Measurements from ENCODE around the gene PIKFYVE. TPM values are rescaled to one million over a fixed set of nuclear protein-coding genes. Genes with fewer than 3 reads are reported as not detected.

The PIKFYVE gene
- total and polyA plus RNA-seq, 4 experiments from 2014 or later: 3.3 to 45.8 (median 26.4) TPM

- no peaks in the 10 kb centered on the region for H3K4me1 ChIP-seq (ENCODE audit: insufficient read depth, low read length)
- Mint-ChIP-seq H3K9me3 (no peaks in the 10 kb centered on the region), H3K4me1 (peaks cover 4 to 7% (median 5%) of the 10 kb centered on the region in 4 donors), H3K27ac (peak overlapping the region in 1 of 7 donors; percentile 47), H3K27me3 (no peaks in the 10 kb centered on the region), H3K4me3 (no peak overlapping the region), H3K36me3 (peaks cover 27 to 35% of the 10 kb centered on the region in 2 donors)
- intact Hi-C loops (cut with micrococcal nuclease): no loop called here
- ChIA-PET CTCF (ENCODE audit: partially characterized antibody) (interaction anchor here (1.6 kb wide), 1 partner anchor 183 kb away, joined by 3 read pairs; no protein-coding TSS in a partner anchor), POLR2A (ENCODE audit: partially characterized antibody) (no interaction called here)
- no peak overlapping the region for H3K27ac ChIP-seq (ENCODE audit: low read depth, low read length)
- no peak overlapping the region for H3K4me3 ChIP-seq (ENCODE audit: low read length in 2 of 2)
- H3K27me3 ChIP-seq (ENCODE audit: insufficient read depth, low read length): no peaks in the 10 kb centered on the region
- H3K36me3 ChIP-seq (ENCODE audit: insufficient read depth, low read length): peaks cover 14% of the 10 kb centered on the region
- H3K9me3 ChIP-seq (ENCODE audit: control insufficient read depth in 1 of 2, low read length in 2 of 2): no peaks in the 10 kb centered on the region
- no peak for DNase-seq
Measured at GRCh38 chr2:208358758-208359631, 92.9 kb downstream of the PIKFYVE start.

- ChIA-PET CTCF (ENCODE audit: partially characterized antibody) (no interaction called here), POLR2A (ENCODE audit: partially characterized antibody) (no interaction called here)
- Mint-ChIP-seq H3K36me3 (peaks cover 21 to 29% of the 10 kb centered on the region in 2 donors), H3K27me3 (no peaks in the 10 kb centered on the region), H3K9me3 (peaks cover 0 to 4% (median 0%) of the 10 kb centered on the region in 8 donors), H3K27ac (peak overlapping the region in 1 of 7 donors; percentile 60), H3K4me1 (peaks cover 5 to 10% (median 7%) of the 10 kb centered on the region in 4 donors), H3K4me3 (peak overlapping the region in 1 of 8 donors; percentile 63)
- Histone ChIP-seq H3K9me3 (ENCODE audit: control insufficient read depth in 1 of 2, low read length in 2 of 2) (no peaks in the 10 kb centered on the region), H3K27ac (ENCODE audit: low read depth, low read length) (no peak overlapping the region), H3K4me3 (ENCODE audit: low read length in 2 of 2) (no peak overlapping the region), H3K36me3 (ENCODE audit: insufficient read depth, low read length) (peaks cover 13% of the 10 kb centered on the region), H3K27me3 (ENCODE audit: insufficient read depth, low read length) (no peaks in the 10 kb centered on the region), H3K4me1 (ENCODE audit: insufficient read depth, low read length) (no peaks in the 10 kb centered on the region)
- intact Hi-C loops (cut with micrococcal nuclease): no loop called here
- DNase-seq: peak in 1 of 5 donors; percentile 8
Measured at GRCh38 chr2:208359632-208359986, 93.6 kb downstream of the PIKFYVE start.

DNA sequence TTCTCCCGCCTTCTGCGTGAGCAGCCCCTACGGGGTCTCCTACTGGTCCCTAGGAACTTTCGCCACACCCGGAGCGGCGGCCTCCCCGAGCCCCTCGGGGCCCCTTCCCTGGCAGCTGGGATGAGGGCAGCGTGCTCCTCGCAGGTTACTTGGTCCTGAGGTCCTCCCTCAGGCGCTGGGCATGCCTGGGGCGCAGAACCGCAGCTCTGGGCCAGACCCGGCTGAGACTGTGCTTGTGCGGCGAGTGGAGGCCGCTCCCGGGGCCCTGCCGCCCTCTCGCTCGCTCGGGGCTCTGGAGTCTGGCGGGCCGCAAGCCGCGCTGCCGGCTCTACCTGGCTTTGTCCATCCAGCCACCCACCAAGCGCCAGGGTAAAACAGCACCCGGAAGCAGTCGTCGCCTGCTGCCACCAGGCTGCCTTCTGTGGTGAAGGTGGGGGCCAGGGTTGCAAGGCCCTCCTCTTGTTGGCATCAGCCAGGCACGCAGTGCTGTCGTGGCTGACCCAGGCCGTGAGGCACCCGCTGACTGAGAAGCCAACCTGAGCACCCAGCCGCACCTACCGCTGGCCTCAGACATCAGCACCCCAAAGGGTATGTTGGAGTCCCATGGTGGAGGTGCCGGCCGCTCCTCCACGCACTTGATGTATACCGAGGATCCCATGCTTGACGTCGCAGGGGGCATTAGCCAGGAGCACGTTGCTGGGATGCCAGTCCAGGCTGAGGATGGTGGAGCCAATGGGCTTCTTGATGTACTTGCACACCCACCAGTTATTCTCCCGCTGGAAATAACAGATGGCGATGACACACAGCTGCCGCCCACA, 94.4 kb downstream of the PIKFYVE start:
- no peaks in the 10 kb centered on the region for H3K4me1 ChIP-seq (ENCODE audit: insufficient read depth, low read length)
- peaks cover 5 to 10% (median 7%) of the 10 kb centered on the region in 4 donors for H3K4me1 Mint-ChIP-seq
- H3K36me3 ChIP-seq (ENCODE audit: insufficient read depth, low read length): peaks cover 4% of the 10 kb centered on the region
- ChIA-PET POLR2A (ENCODE audit: partially characterized antibody) (no interaction called here), CTCF (ENCODE audit: partially characterized antibody) (interaction anchor here (1.4 kb wide), 1 partner anchor 14 kb away, joined by 3 read pairs; no protein-coding TSS in a partner anchor)
- H3K27ac Mint-ChIP-seq: no peak overlapping the region
- H3K27ac ChIP-seq (ENCODE audit: low read depth, low read length): no peak overlapping the region
- intact Hi-C loops (cut with micrococcal nuclease): no loop called here
- H3K4me3 ChIP-seq (ENCODE audit: low read length in 2 of 2): no peak overlapping the region
- H3K27me3 ChIP-seq (ENCODE audit: insufficient read depth, low read length): no peaks in the 10 kb centered on the region
- H3K27me3 Mint-ChIP-seq: no peaks in the 10 kb centered on the region
- H3K36me3 Mint-ChIP-seq: peaks cover 20 to 21% of the 10 kb centered on the region in 2 donors
- peaks cover 0 to 11% (median 6%) of the 10 kb centered on the region in 8 donors for H3K9me3 Mint-ChIP-seq
- no peaks in the 10 kb centered on the region for H3K9me3 ChIP-seq (ENCODE audit: control insufficient read depth in 1 of 2, low read length in 2 of 2)
- DNase-seq: no peak
- H3K4me3 Mint-ChIP-seq: no peak overlapping the region

DNA sequence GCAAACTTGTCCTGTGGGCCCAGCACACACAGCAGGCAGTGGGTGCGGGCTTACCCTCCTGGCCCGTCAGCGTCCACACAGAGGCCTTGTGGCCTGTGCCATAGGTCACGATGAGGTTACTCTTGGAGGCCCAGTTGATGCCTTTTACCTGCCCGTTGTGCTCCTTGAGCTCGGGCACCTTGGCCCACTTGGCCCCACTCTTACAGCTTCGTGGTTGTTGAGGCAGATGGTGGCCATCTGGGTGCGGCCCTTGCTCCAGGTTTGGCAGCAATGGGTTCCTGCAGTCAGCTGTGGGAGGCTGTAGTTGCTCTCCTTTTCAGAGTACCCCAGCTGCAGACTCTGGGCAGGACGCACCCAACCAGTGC, 95.0 kb downstream of the PIKFYVE start:
- Mint-ChIP-seq H3K36me3 (peaks cover 17 to 21% of the 10 kb centered on the region in 2 donors), H3K4me3 (no peak overlapping the region), H3K27me3 (no peaks in the 10 kb centered on the region), H3K4me1 (peaks cover 5 to 10% (median 7%) of the 10 kb centered on the region in 4 donors), H3K9me3 (peaks cover 0 to 12% (median 6%) of the 10 kb centered on the region in 8 donors), H3K27ac (no peak overlapping the region)
- H3K27me3 ChIP-seq (ENCODE audit: insufficient read depth, low read length): no peaks in the 10 kb centered on the region
- no peak overlapping the region for H3K4me3 ChIP-seq (ENCODE audit: low read length in 2 of 2)
- no peak for DNase-seq
- H3K27ac ChIP-seq (ENCODE audit: low read depth, low read length): no peak overlapping the region
- H3K9me3 ChIP-seq (ENCODE audit: control insufficient read depth in 1 of 2, low read length in 2 of 2): no peaks in the 10 kb centered on the region
- H3K4me1 ChIP-seq (ENCODE audit: insufficient read depth, low read length): no peaks in the 10 kb centered on the region
- ChIA-PET POLR2A (ENCODE audit: partially characterized antibody) (no interaction called here), CTCF (ENCODE audit: partially characterized antibody) (interaction anchor here (1.4 kb wide), 1 partner anchor 14 kb away, joined by 3 read pairs; no protein-coding TSS in a partner anchor)
- intact Hi-C loops (cut with micrococcal nuclease): no loop called here
- H3K36me3 ChIP-seq (ENCODE audit: insufficient read depth, low read length): no peaks in the 10 kb centered on the region

GRCh38 chr2:208363485-208363884, 97.4 kb downstream of the PIKFYVE start:
- H3K4me1 ChIP-seq (ENCODE audit: insufficient read depth, low read length): no peaks in the 10 kb centered on the region
- no peak overlapping the region for H3K4me3 ChIP-seq (ENCODE audit: low read length in 2 of 2)
- no peaks in the 10 kb centered on the region for H3K9me3 ChIP-seq (ENCODE audit: control insufficient read depth in 1 of 2, low read length in 2 of 2)
- DNase-seq: no peak
- no peak overlapping the region for H3K4me3 Mint-ChIP-seq
- peaks cover 3 to 16% of the 10 kb centered on the region in 2 donors for H3K36me3 Mint-ChIP-seq
- H3K9me3 Mint-ChIP-seq: peaks cover 0 to 19% (median 11%) of the 10 kb centered on the region in 8 donors
- intact Hi-C loops (cut with micrococcal nuclease): no loop called here
- H3K36me3 ChIP-seq (ENCODE audit: insufficient read depth, low read length): no peaks in the 10 kb centered on the region
- H3K27me3 Mint-ChIP-seq: peaks cover 0 to 4% of the 10 kb centered on the region in 2 donors
- peak overlapping the region in 1 of 7 donors; percentile 9 for H3K27ac Mint-ChIP-seq
- peaks cover 5 to 10% (median 7%) of the 10 kb centered on the region in 4 donors for H3K4me1 Mint-ChIP-seq
- CTCF ChIA-PET (ENCODE audit: partially characterized antibody): interaction anchor here (1.8 kb wide), 1 partner anchor 9 kb away, joined by 6 read pairs; no protein-coding TSS in a partner anchor
- POLR2A ChIA-PET (ENCODE audit: partially characterized antibody): no interaction called here
- no peak overlapping the region for H3K27ac ChIP-seq (ENCODE audit: low read depth, low read length)
- no peaks in the 10 kb centered on the region for H3K27me3 ChIP-seq (ENCODE audit: insufficient read depth, low read length)

- Mint-ChIP-seq H3K4me1 (peaks cover 4 to 8% (median 5%) of the 10 kb centered on the region in 4 donors), H3K27me3 (peaks cover 0 to 7% of the 10 kb centered on the region in 2 donors), H3K27ac (no peak overlapping the region), H3K36me3 (peaks cover 0 to 8% of the 10 kb centered on the region in 2 donors), H3K4me3 (no peak overlapping the region), H3K9me3 (peaks cover 0 to 19% (median 11%) of the 10 kb centered on the region in 8 donors)
- Histone ChIP-seq H3K4me1 (ENCODE audit: insufficient read depth, low read length) (no peaks in the 10 kb centered on the region), H3K27ac (ENCODE audit: low read depth, low read length) (no peak overlapping the region), H3K27me3 (ENCODE audit: insufficient read depth, low read length) (no peaks in the 10 kb centered on the region), H3K36me3 (ENCODE audit: insufficient read depth, low read length) (no peaks in the 10 kb centered on the region), H3K9me3 (ENCODE audit: control insufficient read depth in 1 of 2, low read length in 2 of 2) (no peaks in the 10 kb centered on the region), H3K4me3 (ENCODE audit: low read length in 2 of 2) (no peak overlapping the region)
- ChIA-PET CTCF (ENCODE audit: partially characterized antibody) (interaction anchor here (0.6 to 1.6 kb wide), 3 partner anchors 9 to 418 kb away, joined by 3 to 7 read pairs (median 3); partner anchors contain the start of gene PIKFYVE), POLR2A (ENCODE audit: partially characterized antibody) (no interaction called here)
- no peak for DNase-seq
- intact Hi-C loops (cut with micrococcal nuclease): no loop called here
Measured at GRCh38 chr2:208366215-208367127, 100.4 kb downstream of the PIKFYVE start.

Data from CD4-positive, alpha-beta memory T cell (primary cell).